HepG2 (cell line): ENCODE results near the gene MAP3K14. TPM values are rescaled to one million over a fixed set of nuclear protein-coding genes. Genes with fewer than 3 reads are reported as not detected.

Experiments used
- ATAC-seq: fragments of 200-7000 bp; cut with Tn5 transposase; 3 replicates; pipeline ENCODE4 v1.9.1; 2020; ENCODE audit warnings: mild to moderate bottlenecking, moderate library complexity
- BruUV-seq: library from RNA; stranded (reverse); fragments of 400-500 nt; replicated peaks from 2 replicates; lab custom pipeline; 2021; lab: Mats Ljungman, UMichigan
- CTCF ChIA-PET: fragments of 300-600 bp; formaldehyde crosslinking; extraction: SDS; loops from one replicate; lab custom pipeline; 2021; ENCODE audit warnings: low total read pairs, inconsistent platforms, low intra/inter-chr PET ratio; lab: Yijun Ruan, JAX
- POLR2A ChIA-PET: fragments of 350-600 bp; sonication (Branson Sonifier 250); formaldehyde crosslinking; loops from one replicate; lab custom pipeline; 2020; ENCODE audit warnings: antibody characterized with exemption, inconsistent platforms; lab: Yijun Ruan, JAX
- DNase-seq: peaks from one replicate; pipeline ENCODE4 v3.0.0-alpha.2; 2015; ENCODE audit warnings: low spot score
- FAIRE-seq: peaks from 3 replicates; lab custom pipeline; 2011; peaks lifted over from hg19 to GRCh38; lab: Jason Lieb, UNC
- H2AFZ ChIP-seq: one replicate; pipeline ENCODE4 v1.6.1; 2011; ENCODE audit warnings: low read length, inconsistent platforms
- H3K27ac ChIP-seq: fragments of 300-600 bp; 3 replicates; pipeline ENCODE4 v1.8.0; 2011; ENCODE audit warnings: mixed run types, mild to moderate bottlenecking, mixed read lengths, low read length, inconsistent platforms; ENCODE audit not compliant: insufficient read depth; ENCODE audit errors: extremely low read length
- H3K27me3 ChIP-seq, 2 experiments: fragments of 200-600 bp in 1 of 2; 2 replicates in 1 of 2; 3 replicates in 1 of 2; pipeline versions ENCODE4 v1.6.0 to v1.8.0; 2011; ENCODE audit warnings: low read length in 2 of 2, mild to moderate bottlenecking in 2 of 2, moderate library complexity in 2 of 2, inconsistent platforms in 1 of 2; ENCODE audit not compliant: insufficient read depth in 2 of 2, control insufficient read depth in 1 of 2
- H3K36me3 ChIP-seq, 2 experiments: fragments of 200-600 bp in 1 of 2; replicated peaks in 1 of 2; 2 replicates in 1 of 2; 3 replicates in 1 of 2; pipeline versions ENCODE4 v1.5.1 to v1.8.0; 2011; ENCODE audit warnings: low read length in 2 of 2, inconsistent platforms in 1 of 2; ENCODE audit not compliant: insufficient read depth in 2 of 2, control insufficient read depth in 1 of 2
- H3K4me1 ChIP-seq: 2 replicates; pipeline ENCODE4 v1.5.1; 2012; ENCODE audit warnings: low read length, inconsistent platforms; ENCODE audit not compliant: insufficient read depth
- H3K4me2 ChIP-seq: 2 replicates; pipeline ENCODE4 v1.6.0; 2011; ENCODE audit warnings: low read depth, low read length, inconsistent platforms
- H3K4me3 ChIP-seq, 3 experiments: fragments of 200-600 bp in 1 of 3; sonication (generic), shearing (Covaris generic) in 1 of 3; replicated peaks in 1 of 3; 2 replicates each; pipeline ENCODE4 v1.5.1; 2011 to 2016; ENCODE audit warnings: low read length in 3 of 3, inconsistent platforms in 2 of 3, low read depth in 2 of 3, mild to moderate bottlenecking in 2 of 3, control low read depth in 1 of 3, mixed read lengths in 1 of 3; ENCODE audit not compliant: insufficient read depth in 1 of 3
- H3K79me2 ChIP-seq: one replicate; pipeline ENCODE4 v1.6.1; 2011; ENCODE audit warnings: low read length, inconsistent platforms; ENCODE audit not compliant: insufficient read depth
- H3K9ac ChIP-seq: 2 replicates; pipeline ENCODE4 v1.6.0; 2011; ENCODE audit warnings: mild to moderate bottlenecking, low read depth, low read length, inconsistent platforms; ENCODE audit not compliant: insufficient read depth
- H3K9me3 ChIP-seq: 2 replicates; pipeline ENCODE4 v1.5.1; 2012; ENCODE audit warnings: mild to moderate bottlenecking, low read length
- H4K20me1 ChIP-seq: 2 replicates; pipeline ENCODE4 v1.6.0; 2011; ENCODE audit warnings: inconsistent platforms, mild to moderate bottlenecking, low read length, moderate library complexity; ENCODE audit not compliant: insufficient read depth
- DNMT1 ChIP-seq: sonication (generic); formaldehyde crosslinking; IDR thresholded peaks from 2 replicates; pipeline ENCODE4 v1.5.1; 2020; ENCODE audit warnings: mild to moderate bottlenecking, missing genetic modification reagents
- NR2F2 ChIP-seq: IDR thresholded peaks from 2 replicates; pipeline ENCODE4 v1.6.1; 2012; ENCODE audit warnings: low read depth, inconsistent platforms, borderline replicate concordance
- ZC3H13 ChIP-seq: sonication (generic); formaldehyde crosslinking; IDR thresholded peaks from 2 replicates; pipeline ENCODE4 v1.8.1; 2023; ENCODE audit warnings: mild to moderate bottlenecking, missing genetic modification reagents, moderate library complexity
- ZNF562 ChIP-seq: sonication (generic); formaldehyde crosslinking; IDR thresholded peaks from 2 replicates; pipeline ENCODE4 v1.8.0; 2022; ENCODE audit warnings: missing genetic modification reagents, borderline replicate concordance
- WGBS: methylation state at CpG from one replicate; pipeline ENCODE4 v1.1.6; 2017; ENCODE audit warnings: low lambda C conversion rate; 5-methylcytosine and 5-hydroxymethylcytosine counted together
- in situ Hi-C: cut with HindIII; loops from 2 replicates; pipeline ENCODE4 v1.10.0; 2017; ENCODE audit warnings: low pct_unique_long_range_greater_than_20kb; ENCODE audit not compliant: extremely low pct_ligation_motif_present
- intact Hi-C: fragments of 100-400 bp; cut with micrococcal nuclease; formaldehyde crosslinking; loops from one replicate; pipeline ENCODE4 v1.10.0; 2022; ENCODE audit not compliant: unreplicated experiment
- polyA plus RNA-seq, 8 experiments: library from polyadenylated mRNA; depleted of rRNA in 3 of 8; stranded (reverse) in 7 of 8; unstranded in 1 of 8; fragments of >200 nt; fragmentation: Illumina TruSeq in 4 of 8; extraction: Trizol in 4 of 8; gene quantifications; 2 replicates each; pipeline versions ENCODE4 v1.2.1 to v1.2.3, GENCODE V29; 2011 to 2016; ENCODE audit warnings: low read depth in 4 of 8, missing spikeins in 1 of 8, mixed read lengths in 1 of 8; ENCODE audit not compliant: insufficient read depth in 1 of 8
- total RNA-seq, 5 experiments: library from RNA; depleted of rRNA; stranded (reverse); fragments of >200 nt; fragmentation: Illumina TruSeq; extraction: Trizol; gene quantifications; 2 replicates each; pipeline ENCODE4 v1.2.3, GENCODE V29; 2016; ENCODE audit warnings: low read depth in 1 of 5
- TF ChIP-seq, protein P1 (sequence below), 2 experiments: sonication (generic) in 1 of 2; formaldehyde crosslinking in 1 of 2; IDR thresholded peaks; 2 replicates each; pipeline versions ENCODE4 v1.4.0 to v1.6.1; 2018 to 2020; ENCODE audit warnings: missing genetic modification reagents in 2 of 2, borderline replicate concordance in 1 of 2, low read depth in 1 of 2, mild to moderate bottlenecking in 1 of 2, missing biosample characterization in 1 of 2

Gene MAP3K14
- total and polyA plus RNA-seq, 2 of the 13 experiments (the other 11 are each of a cell fraction or from before 2014, with no cell fraction given): 2.6 TPM

DNA sequence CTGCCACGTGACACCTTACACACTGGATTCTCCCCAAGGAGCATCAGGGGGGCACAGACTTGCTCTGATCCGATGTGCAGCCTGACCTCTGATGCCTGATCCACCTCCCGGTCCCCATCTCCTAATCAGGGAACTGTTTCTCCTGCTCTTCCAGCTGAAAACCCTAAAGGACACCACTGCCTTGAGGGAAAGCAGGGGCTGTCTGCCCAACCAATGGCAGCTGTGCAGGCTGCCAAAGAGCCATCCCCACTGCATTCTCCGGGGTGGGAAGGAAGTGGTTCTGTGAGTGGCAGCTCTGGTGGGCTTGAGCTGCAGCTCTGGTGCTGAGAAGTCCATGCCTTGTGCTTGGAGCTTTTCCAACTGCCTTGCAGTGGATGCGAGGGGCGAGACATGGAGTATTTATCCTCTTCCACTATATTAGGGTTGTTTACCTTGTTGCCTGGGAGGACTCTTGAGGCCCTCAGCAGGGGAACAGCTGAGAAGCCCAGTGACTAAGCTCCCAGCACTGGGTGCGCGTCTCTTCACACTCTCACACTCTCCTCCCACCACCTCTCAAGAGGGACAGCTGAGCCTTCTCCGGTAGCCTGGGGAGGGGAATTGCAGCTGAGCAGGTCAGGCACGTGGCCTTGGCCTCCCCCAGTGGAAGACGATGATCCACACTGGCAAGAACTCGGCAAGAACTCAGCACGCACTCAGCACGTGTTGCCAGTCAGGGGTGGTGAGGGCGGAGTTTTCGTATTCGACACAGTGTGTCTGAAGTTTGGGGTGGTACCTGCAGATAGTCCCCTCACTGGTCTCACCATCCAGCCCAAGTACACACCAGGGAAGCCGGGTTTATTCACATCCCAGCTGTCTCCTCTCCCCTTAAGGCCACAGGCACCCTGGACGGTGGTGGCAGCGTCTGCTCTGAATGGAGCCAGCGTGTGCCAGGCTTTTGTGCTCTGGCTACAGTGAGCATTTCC, 33.9 kb downstream of the MAP3K14 start:
- BruUV-seq: no TSS peak
- POLR2A ChIA-PET: no interaction called here
- H3K27me3 ChIP-seq: no peaks in the 10 kb centered on the region
- H2AFZ ChIP-seq: no peak overlapping the region
- FAIRE-seq (no peak), ATAC-seq (no peak), DNase-seq (no peak)
- H3K9ac ChIP-seq: no peak overlapping the region
- no peak overlapping the region for H3K4me3 ChIP-seq
- WGBS: 93% methylated on average over 21 of the region's 21 CpGs
- H4K20me1 ChIP-seq: no peaks in the 10 kb centered on the region
- H3K36me3 ChIP-seq: peaks cover 26 to 46% of the 10 kb centered on the region in 2 experiments; a peak in 4 of 5 replicates
- in situ Hi-C loops: no loop called here
- no peak overlapping the region for H3K4me2 ChIP-seq
- no peaks in the 10 kb centered on the region for H3K9me3 ChIP-seq
- no peaks in the 10 kb centered on the region for H3K79me2 ChIP-seq
- CTCF ChIA-PET: no interaction called here
- intact Hi-C loops: no loop called here
- no peak overlapping the region for H3K27ac ChIP-seq
- H3K4me1 ChIP-seq: no peaks in the 10 kb centered on the region
- TF ChIP-seq ZC3H13 (CRISPR knock-in tag) (0 out of 2 replicates have a peak, but pooled peaks have one; percentile 14), NR2F2 (no peak), ZNF562 (no peak), DNMT1 (no peak)
- TF ChIP-seq, protein P1, sequence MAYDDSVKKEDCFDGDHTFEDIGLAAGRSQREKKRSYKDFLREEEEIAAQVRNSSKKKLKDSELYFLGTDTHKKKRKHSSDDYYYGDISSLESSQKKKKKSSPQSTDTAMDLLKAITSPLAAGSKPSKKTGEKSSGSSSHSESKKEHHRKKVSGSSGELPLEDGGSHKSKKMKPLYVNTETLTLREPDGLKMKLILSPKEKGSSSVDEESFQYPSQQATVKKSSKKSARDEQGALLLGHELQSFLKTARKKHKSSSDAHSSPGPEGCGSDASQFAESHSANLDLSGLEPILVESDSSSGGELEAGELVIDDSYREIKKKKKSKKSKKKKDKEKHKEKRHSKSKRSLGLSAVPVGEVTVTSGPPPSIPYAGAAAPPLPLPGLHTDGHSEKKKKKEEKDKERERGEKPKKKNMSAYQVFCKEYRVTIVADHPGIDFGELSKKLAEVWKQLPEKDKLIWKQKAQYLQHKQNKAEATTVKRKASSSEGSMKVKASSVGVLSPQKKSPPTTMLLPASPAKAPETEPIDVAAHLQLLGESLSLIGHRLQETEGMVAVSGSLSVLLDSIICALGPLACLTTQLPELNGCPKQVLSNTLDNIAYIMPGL (CRISPR knock-in tag; IDR thresholded peaks at IDR 0.05; ENCODE audit: borderline replicate concordance in 1 of 2, low read depth in 1 of 2): no peak
